A549 (cell line): ENCODE data around the gene MED26.

Experiments
- CEBPB ChIP-seq, 2 experiments: fragments of >200 bp in 1 of 2; sonication (Bioruptor Twin) in 1 of 2; formaldehyde crosslinking in 1 of 2; IDR thresholded peaks; 2 replicates each; pipeline ENCODE4 v1.6.1; 2012 to 2016
- CHD4 ChIP-seq: fragments of 200-600 bp; sonication (generic); IDR thresholded peaks from 2 replicates; pipeline ENCODE4 v1.6.1; 2016; ENCODE audit warnings: antibody characterized with exemption, mild to moderate bottlenecking, borderline replicate concordance
- CTCF ChIP-seq: fragments of >200 bp; sonication (Bioruptor Twin); formaldehyde crosslinking; IDR thresholded peaks from 3 replicates; pipeline ENCODE4 v1.5.1; 2016
- EP300 ChIP-seq, 2 experiments: fragments of >200 bp; sonication (Bioruptor Twin); formaldehyde crosslinking; IDR thresholded peaks; 2 replicates in 1 of 2; 3 replicates in 1 of 2; pipeline ENCODE4 v1.6.1; 2016 to 2017
- ESRRA ChIP-seq: fragments of 150-350 bp; IDR thresholded peaks from 2 replicates; pipeline ENCODE4 v1.6.1; 2014; ENCODE audit warnings: mild to moderate bottlenecking, low read length, borderline replicate concordance
- JUN ChIP-seq, 2 experiments: fragments of >200 bp; sonication (Bioruptor Twin); formaldehyde crosslinking; IDR thresholded peaks; 2 replicates in 1 of 2; 3 replicates in 1 of 2; pipeline ENCODE4 v1.6.1; 2016 to 2017
- MYC ChIP-seq: IDR thresholded peaks from 2 replicates; pipeline ENCODE4 v1.6.1; 2012; ENCODE audit warnings: mild to moderate bottlenecking, inconsistent platforms, low read length, improper control_type of control experiment, borderline replicate concordance
- POLR2A ChIP-seq: IDR thresholded peaks from 2 replicates; pipeline ENCODE4 v1.6.1; 2012; ENCODE audit warnings: mild to moderate bottlenecking, low read length
- USF2 ChIP-seq: fragments of 450-650 bp; IDR thresholded peaks from 2 replicates; pipeline ENCODE4 v1.6.1; 2014; ENCODE audit warnings: antibody characterized with exemption

- TF ChIP-seq JUN (IDR thresholded peaks at IDR 0.05) (no peak), CTCF (no peak), ESRRA (no peak), POLR2A (no peak), MYC (no peak), EP300 (IDR thresholded peaks at IDR 0.05) (no peak), CEBPB (IDR thresholded peaks at IDR 0.05) (no peak), CHD4 (no peak), USF2 (no peak)
Observed at GRCh38 chr19:16577531-16577985, 50.4 kb downstream of the MED26 start.
